Stimulated activated CD4-positive, alpha-beta T cell treated with anti-CD3 and anti-CD28 coated beads, Interleukin-4, amount 100 ng/mL, for 24 hours (primary cell): ENCODE results near the gene HIVEP2.

Experiments
- DNase-seq: peaks from one replicate; pipeline ENCODE4 v3.0.0-alpha.2; 2020

The HIVEP2 gene

GRCh38 chr6:142916881-142917280, 28.1 kb downstream of the HIVEP2 start:
- DNase-seq = no peak

- no peak for DNase-seq
Observed at GRCh38 chr6:142914937-142915697, 29.9 kb downstream of the HIVEP2 start.

- no peak for DNase-seq
Observed at GRCh38 chr6:142914369-142914768, 30.6 kb downstream of the HIVEP2 start.

- DNase-seq = peak; percentile 80
Observed at GRCh38 chr6:142913511-142914047, 31.4 kb downstream of the HIVEP2 start.

GRCh38 chr6:142913036-142913510, 31.9 kb downstream of the HIVEP2 start:
- DNase-seq = peak; percentile 51

GRCh38 chr6:142912125-142912524, 32.9 kb downstream of the HIVEP2 start:
- DNase-seq = no peak

GRCh38 chr6:142911430-142911829, 33.5 kb downstream of the HIVEP2 start:
- DNase-seq = no peak

GRCh38 chr6:142909686-142910085, 35.3 kb downstream of the HIVEP2 start:
- no peak for DNase-seq

GRCh38 chr6:142908235-142908634, 36.7 kb downstream of the HIVEP2 start:
- no peak for DNase-seq

GRCh38 chr6:142907544-142907943, 37.4 kb downstream of the HIVEP2 start:
- no peak for DNase-seq

GRCh38 chr6:142906945-142907470, 38.0 kb downstream of the HIVEP2 start:
- no peak for DNase-seq

GRCh38 chr6:142903812-142904211, 41.2 kb downstream of the HIVEP2 start:
- no peak for DNase-seq

GRCh38 chr6:142902636-142903053, 42.3 kb downstream of the HIVEP2 start:
- peak; percentile 68 for DNase-seq

GRCh38 chr6:142901611-142902010, 43.4 kb downstream of the HIVEP2 start:
- no peak for DNase-seq

GRCh38 chr6:142900227-142900971, 44.6 kb downstream of the HIVEP2 start:
- DNase-seq = peak; percentile 38

GRCh38 chr6:142898927-142899895, 45.8 kb downstream of the HIVEP2 start:
- DNase-seq = no peak

- DNase-seq = no peak
Observed at GRCh38 chr6:142897659-142898058, 47.3 kb downstream of the HIVEP2 start.

GRCh38 chr6:142896732-142897131, 48.2 kb downstream of the HIVEP2 start:
- DNase-seq = no peak

- DNase-seq = no peak
Observed at GRCh38 chr6:142893088-142893487, 51.9 kb downstream of the HIVEP2 start.

- no peak for DNase-seq
Observed at GRCh38 chr6:142892254-142893021, 52.5 kb downstream of the HIVEP2 start.

GRCh38 chr6:142891454-142891853, 53.5 kb downstream of the HIVEP2 start:
- no peak for DNase-seq

- DNase-seq = no peak
Observed at GRCh38 chr6:142888456-142888855, 56.5 kb downstream of the HIVEP2 start.
